ENCODE results near the gene RINL. TPM values are rescaled to one million over a fixed set of nuclear protein-coding genes. Genes with fewer than 3 reads are reported as not detected.
A peak's percentile ranks its signal among the peaks of the same experiment; 100 is the strongest.

RINL gene
- total and polyA plus RNA-seq, 2 donors from 2014 or later, result 9.5 to 13.0 TPM

DNA sequence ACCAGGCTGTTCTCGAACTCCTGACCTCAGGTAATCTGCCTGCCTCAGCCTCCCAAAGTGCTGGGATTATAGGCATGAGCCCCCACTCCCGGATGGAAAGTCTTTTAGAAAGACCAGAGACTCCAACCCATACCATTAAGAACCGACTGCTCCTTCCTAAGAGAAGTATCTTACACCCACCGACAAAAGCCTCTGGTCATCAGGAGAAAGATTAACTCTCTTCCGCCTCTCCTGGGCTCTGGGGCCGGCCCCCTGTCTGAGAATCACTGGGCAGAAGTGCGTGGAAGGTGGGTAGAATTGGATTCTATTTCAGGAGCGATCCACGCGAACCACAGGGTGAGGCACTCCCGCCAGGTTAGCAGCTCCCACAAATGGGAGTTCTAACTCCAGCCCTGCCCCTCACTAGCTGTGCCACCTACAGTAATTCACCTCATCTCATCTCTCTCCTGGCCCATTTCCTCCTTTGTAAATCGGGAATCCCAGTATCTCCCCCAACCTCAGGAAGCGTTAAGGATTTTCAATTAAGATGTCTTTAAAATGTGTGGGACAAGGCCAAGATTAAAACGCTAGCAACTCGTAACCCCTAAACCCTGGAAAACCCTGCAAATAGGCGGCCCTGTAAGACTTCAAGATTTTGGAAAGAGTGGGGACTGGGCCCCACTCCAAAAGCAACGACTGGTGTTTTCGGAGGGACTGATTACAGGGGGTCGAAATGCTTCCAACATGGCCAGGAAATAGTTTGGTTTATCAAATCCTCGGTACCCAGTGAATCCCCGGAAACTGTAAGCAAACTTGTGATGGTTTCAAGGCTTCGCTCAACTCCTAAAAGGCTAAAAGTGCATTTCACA lies 29.6 kb downstream of the RINL start:
- Histone ChIP-seq H3K27me3 (ENCODE audit: control insufficient read depth, insufficient read depth, low read length) (no peaks in the 10 kb centered on the region), H3K27ac (ENCODE audit: low read depth in 2 of 2, low read length in 2 of 2) (peak overlapping the region; percentile 35 to 100), H3K9me3 (ENCODE audit: control insufficient read depth in 2 of 3, insufficient read depth in 1 of 3, low read length in 3 of 3) (no peaks in the 10 kb centered on the region), H3K36me3 (ENCODE audit: control insufficient read depth in 2 of 3, insufficient read depth in 3 of 3, low read length in 3 of 3) (peaks cover 16 to 42% (median 36%) of the 10 kb centered on the region in 3 donors), H3K9ac (ENCODE audit: low read length in 3 of 3) (peak overlapping the region; percentile 9 to 85 (median 72)), H3K4me3 (ENCODE audit: low read length in 3 of 3) (peak overlapping the region; percentile 80 to 89 (median 82)), H3K4me1 (ENCODE audit: control insufficient read depth in 2 of 3, insufficient read depth in 2 of 3, low read depth in 1 of 3, low read length in 3 of 3) (peaks cover 0 to 31% (median 15%) of the 10 kb centered on the region in 3 donors)
- TF ChIP-seq, protein P1, sequence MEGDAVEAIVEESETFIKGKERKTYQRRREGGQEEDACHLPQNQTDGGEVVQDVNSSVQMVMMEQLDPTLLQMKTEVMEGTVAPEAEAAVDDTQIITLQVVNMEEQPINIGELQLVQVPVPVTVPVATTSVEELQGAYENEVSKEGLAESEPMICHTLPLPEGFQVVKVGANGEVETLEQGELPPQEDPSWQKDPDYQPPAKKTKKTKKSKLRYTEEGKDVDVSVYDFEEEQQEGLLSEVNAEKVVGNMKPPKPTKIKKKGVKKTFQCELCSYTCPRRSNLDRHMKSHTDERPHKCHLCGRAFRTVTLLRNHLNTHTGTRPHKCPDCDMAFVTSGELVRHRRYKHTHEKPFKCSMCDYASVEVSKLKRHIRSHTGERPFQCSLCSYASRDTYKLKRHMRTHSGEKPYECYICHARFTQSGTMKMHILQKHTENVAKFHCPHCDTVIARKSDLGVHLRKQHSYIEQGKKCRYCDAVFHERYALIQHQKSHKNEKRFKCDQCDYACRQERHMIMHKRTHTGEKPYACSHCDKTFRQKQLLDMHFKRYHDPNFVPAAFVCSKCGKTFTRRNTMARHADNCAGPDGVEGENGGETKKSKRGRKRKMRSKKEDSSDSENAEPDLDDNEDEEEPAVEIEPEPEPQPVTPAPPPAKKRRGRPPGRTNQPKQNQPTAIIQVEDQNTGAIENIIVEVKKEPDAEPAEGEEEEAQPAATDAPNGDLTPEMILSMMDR (IDR thresholded peaks at IDR 0.05; ENCODE audit: borderline replicate concordance, extremely low read depth, insufficient read depth), result no peak
- FAIRE-seq, result no peak
- intact Hi-C loops (cut with DNase I), result no loop called here
- DNase-seq, result peak in 1 of 5 donors; percentile 55

DNA sequence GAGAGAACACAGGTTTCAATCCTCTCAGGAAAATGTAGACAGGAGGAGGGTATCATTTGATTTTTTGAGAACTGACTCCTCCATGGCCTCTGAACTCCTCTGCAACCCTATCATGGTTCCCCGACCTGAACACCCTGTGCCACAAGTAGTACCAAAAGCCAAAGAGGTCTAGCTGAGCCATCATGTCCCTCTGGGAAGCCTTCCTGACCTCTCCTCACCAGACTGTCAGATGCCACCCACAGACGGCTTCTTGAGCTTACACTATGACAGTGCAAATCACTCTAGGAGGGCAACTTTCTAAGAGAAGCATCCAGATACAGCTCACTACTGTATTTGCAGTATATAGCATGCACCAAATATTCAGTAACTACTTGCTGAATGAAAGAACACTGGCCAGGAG lies 32.0 kb downstream of the RINL start:
- H3K4me1 ChIP-seq (ENCODE audit: control insufficient read depth in 2 of 3, insufficient read depth in 2 of 3, low read depth in 1 of 3, low read length in 3 of 3), result peaks cover 0 to 21% (median 11%) of the 10 kb centered on the region in 3 donors
- H3K9me3 ChIP-seq (ENCODE audit: control insufficient read depth in 2 of 3, insufficient read depth in 1 of 3, low read length in 3 of 3), result no peaks in the 10 kb centered on the region
- FAIRE-seq, result no peak
- intact Hi-C loops (cut with DNase I), result no loop called here
- peaks cover 26 to 62% (median 57%) of the 10 kb centered on the region in 3 donors for H3K36me3 ChIP-seq (ENCODE audit: control insufficient read depth in 2 of 3, insufficient read depth in 3 of 3, low read length in 3 of 3)
- H3K27me3 ChIP-seq (ENCODE audit: control insufficient read depth, insufficient read depth, low read length), result no peaks in the 10 kb centered on the region
- DNase-seq, result peak in 1 of 5 donors; percentile 10
- no peak overlapping the region for H3K4me3 ChIP-seq (ENCODE audit: low read length in 3 of 3)
- H3K9ac ChIP-seq (ENCODE audit: low read length in 3 of 3), result peak overlapping the region in 1 of 3 donors; percentile 5
- H3K27ac ChIP-seq (ENCODE audit: low read depth in 2 of 2, low read length in 2 of 2), result no peak overlapping the region
- TF ChIP-seq, protein P1 (IDR thresholded peaks at IDR 0.05; ENCODE audit: borderline replicate concordance, extremely low read depth, insufficient read depth), result no peak

DNA sequence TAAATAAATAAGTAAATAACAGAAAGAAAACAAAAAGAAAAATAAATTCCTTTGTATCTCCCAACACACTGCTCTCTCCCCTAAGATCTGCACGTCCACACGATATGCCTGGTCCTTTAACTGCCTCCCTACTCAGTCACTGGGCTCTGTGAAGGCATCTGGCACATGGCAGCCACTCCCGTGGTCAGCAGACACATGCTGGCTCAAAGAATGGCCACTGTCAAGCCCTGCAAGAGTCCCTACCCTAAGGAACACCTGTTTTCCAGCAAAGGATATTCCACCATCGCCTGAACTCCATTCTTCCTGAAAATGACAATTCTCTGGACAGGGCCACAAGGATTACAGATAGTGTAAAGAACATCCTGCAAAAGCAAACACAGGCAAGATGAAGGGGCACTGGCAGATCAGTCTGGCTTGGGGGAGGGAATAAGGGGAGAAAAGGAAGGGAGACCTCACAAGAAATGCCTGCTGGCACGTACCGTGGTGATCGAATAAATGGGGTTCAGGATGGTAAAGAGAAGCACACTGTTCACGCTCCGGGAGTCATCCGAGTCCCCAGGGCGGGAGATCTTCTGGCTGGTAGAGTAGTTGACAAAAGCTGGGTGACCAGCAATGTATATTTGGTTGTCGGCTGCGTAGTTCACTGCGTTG lies 32.6 kb downstream of the RINL start:
- intact Hi-C loops (cut with DNase I), result no loop called here
- H3K9ac ChIP-seq (ENCODE audit: low read length in 3 of 3), result peak overlapping the region in 1 of 3 donors; percentile 5
- H3K4me3 ChIP-seq (ENCODE audit: low read length in 3 of 3), result no peak overlapping the region
- H3K9me3 ChIP-seq (ENCODE audit: control insufficient read depth in 2 of 3, insufficient read depth in 1 of 3, low read length in 3 of 3), result no peaks in the 10 kb centered on the region
- H3K27ac ChIP-seq (ENCODE audit: low read depth in 2 of 2, low read length in 2 of 2), result no peak overlapping the region
- H3K27me3 ChIP-seq (ENCODE audit: control insufficient read depth, insufficient read depth, low read length), result no peaks in the 10 kb centered on the region
- TF ChIP-seq, protein P1 (IDR thresholded peaks at IDR 0.05; ENCODE audit: borderline replicate concordance, extremely low read depth, insufficient read depth), result no peak
- DNase-seq, result peak in 1 of 5 donors; percentile 16
- H3K36me3 ChIP-seq (ENCODE audit: control insufficient read depth in 2 of 3, insufficient read depth in 3 of 3, low read length in 3 of 3), result peaks cover 26 to 68% (median 63%) of the 10 kb centered on the region in 3 donors
- peaks cover 0 to 18% (median 7%) of the 10 kb centered on the region in 3 donors for H3K4me1 ChIP-seq (ENCODE audit: control insufficient read depth in 2 of 3, insufficient read depth in 2 of 3, low read depth in 1 of 3, low read length in 3 of 3)
- no peak for FAIRE-seq

Measured in kidney (tissue), 14 donors.